ENCODE measurements around the gene STRAP. TPM values are rescaled to one million over a fixed set of nuclear protein-coding genes. Genes with fewer than 3 reads are reported as not detected.

STRAP gene
- total and polyA plus RNA-seq, 9 donors, result 31.7 to 91.4 (median 81.2) TPM

DNA sequence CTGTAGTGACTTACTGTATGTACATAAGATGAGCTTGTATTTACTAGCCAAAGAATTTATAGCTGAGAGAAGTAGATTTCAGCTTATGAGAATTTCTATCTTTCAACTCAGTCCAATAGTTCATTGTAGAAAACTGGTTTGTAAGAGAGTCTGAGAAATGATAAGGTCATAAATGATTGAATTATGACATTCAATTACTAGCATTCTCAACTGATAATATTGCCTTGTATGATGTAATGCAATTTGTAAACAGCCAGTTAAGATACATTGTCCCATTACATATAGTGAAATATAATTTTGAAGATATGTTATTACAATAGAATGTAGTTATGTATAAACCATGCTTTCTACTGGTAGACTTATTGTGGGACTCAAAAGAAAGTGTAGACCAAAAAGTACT lies 42.5 kb upstream of the STRAP start:
- Histone ChIP-seq H3K27ac (no peak overlapping the region), H3K27me3 (no peaks in the 10 kb centered on the region), H3K4me3 (no peak overlapping the region), H3K4me1 (ENCODE audit: insufficient read depth) (no peaks in the 10 kb centered on the region), H3K9me3 (no peaks in the 10 kb centered on the region), H3K36me3 (no peaks in the 10 kb centered on the region)
- DNase-seq, result no peak
- intact Hi-C loops (cut with DNase I), result no loop called here
- no peak for TF ChIP-seq POLR2A (IDR thresholded peaks at IDR 0.05)
- TF ChIP-seq, protein P1, sequence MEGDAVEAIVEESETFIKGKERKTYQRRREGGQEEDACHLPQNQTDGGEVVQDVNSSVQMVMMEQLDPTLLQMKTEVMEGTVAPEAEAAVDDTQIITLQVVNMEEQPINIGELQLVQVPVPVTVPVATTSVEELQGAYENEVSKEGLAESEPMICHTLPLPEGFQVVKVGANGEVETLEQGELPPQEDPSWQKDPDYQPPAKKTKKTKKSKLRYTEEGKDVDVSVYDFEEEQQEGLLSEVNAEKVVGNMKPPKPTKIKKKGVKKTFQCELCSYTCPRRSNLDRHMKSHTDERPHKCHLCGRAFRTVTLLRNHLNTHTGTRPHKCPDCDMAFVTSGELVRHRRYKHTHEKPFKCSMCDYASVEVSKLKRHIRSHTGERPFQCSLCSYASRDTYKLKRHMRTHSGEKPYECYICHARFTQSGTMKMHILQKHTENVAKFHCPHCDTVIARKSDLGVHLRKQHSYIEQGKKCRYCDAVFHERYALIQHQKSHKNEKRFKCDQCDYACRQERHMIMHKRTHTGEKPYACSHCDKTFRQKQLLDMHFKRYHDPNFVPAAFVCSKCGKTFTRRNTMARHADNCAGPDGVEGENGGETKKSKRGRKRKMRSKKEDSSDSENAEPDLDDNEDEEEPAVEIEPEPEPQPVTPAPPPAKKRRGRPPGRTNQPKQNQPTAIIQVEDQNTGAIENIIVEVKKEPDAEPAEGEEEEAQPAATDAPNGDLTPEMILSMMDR (IDR thresholded peaks at IDR 0.05), result no peak

- H3K27ac ChIP-seq, result no peak overlapping the region
- H3K27me3 ChIP-seq, result no peaks in the 10 kb centered on the region
- no peaks in the 10 kb centered on the region for H3K9me3 ChIP-seq
- intact Hi-C loops (cut with DNase I), result no loop called here
- no peak overlapping the region for H3K4me3 ChIP-seq
- H3K36me3 ChIP-seq, result no peaks in the 10 kb centered on the region
- DNase-seq, result no peak
- WGBS, 3 donors, result 91 to 95% (median 93%) methylated on average over 3 of the region's 3 CpGs
- TF ChIP-seq, protein P1 (IDR thresholded peaks at IDR 0.05), result no peak
- TF ChIP-seq EP300 (IDR thresholded peaks at IDR 0.05) (no peak), POLR2A (IDR thresholded peaks at IDR 0.05) (no peak)
- H3K4me1 ChIP-seq (ENCODE audit: insufficient read depth), result no peaks in the 10 kb centered on the region
These were observed 40.1 kb upstream of the STRAP start for GRCh38 chr12:15842108-15842507.

DNA sequence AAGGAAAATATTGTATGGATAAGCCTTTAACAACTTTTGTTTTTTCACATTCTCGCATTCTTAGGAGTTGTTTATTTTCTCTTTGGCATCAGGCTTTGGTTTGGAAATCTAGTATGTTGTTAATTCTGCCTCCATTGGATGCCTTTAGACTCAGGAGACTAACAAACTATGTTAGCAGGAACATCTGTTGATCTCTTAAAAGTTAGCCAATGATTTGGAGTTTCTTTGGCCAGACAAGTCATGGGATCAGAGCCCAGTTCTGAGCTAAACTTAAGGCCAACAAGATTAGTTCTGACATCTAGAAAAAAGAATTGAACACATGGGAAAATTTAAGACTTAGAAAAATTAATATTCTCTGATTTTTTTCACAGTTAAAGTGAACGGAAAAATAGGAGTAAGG lies 35.3 kb upstream of the STRAP start:
- intact Hi-C loops (cut with DNase I), result no loop called here
- TF ChIP-seq POLR2A (IDR thresholded peaks at IDR 0.05) (no peak), EP300 (IDR thresholded peaks at IDR 0.05) (no peak)
- TF ChIP-seq, protein P1 (IDR thresholded peaks at IDR 0.05), result no peak
- peak in 1 of 5 donors; percentile 27 for DNase-seq
- 12 to 23% (median 14%) methylated on average over 2 of the region's 2 CpGs for WGBS, 3 donors
- Histone ChIP-seq H3K36me3 (no peaks in the 10 kb centered on the region), H3K27me3 (no peaks in the 10 kb centered on the region), H3K4me3 (no peak overlapping the region), H3K27ac (no peak overlapping the region), H3K9me3 (no peaks in the 10 kb centered on the region), H3K4me1 (ENCODE audit: insufficient read depth) (peaks cover 3% of the 10 kb centered on the region)

GRCh38 chr12:15848606-15849005 lies 33.6 kb upstream of the STRAP start:
- Histone ChIP-seq H3K36me3 (no peaks in the 10 kb centered on the region), H3K9me3 (no peaks in the 10 kb centered on the region), H3K27me3 (no peaks in the 10 kb centered on the region), H3K27ac (no peak overlapping the region), H3K4me1 (ENCODE audit: insufficient read depth) (peaks cover 3% of the 10 kb centered on the region), H3K4me3 (no peak overlapping the region)
- no peak for DNase-seq
- WGBS, 3 donors, result 88 to 91% (median 89%) methylated on average over 1 of the region's 1 CpG
- intact Hi-C loops (cut with DNase I), result no loop called here
- TF ChIP-seq POLR2A (IDR thresholded peaks at IDR 0.05) (no peak), EP300 (IDR thresholded peaks at IDR 0.05) (no peak)
- TF ChIP-seq, protein P1 (IDR thresholded peaks at IDR 0.05), result no peak
